DMS114 treated with DMSO at 0.1 percent for 48 hours (cell line): ENCODE results near the gene RNASE3.
"Not testable (repeated sequence)": the region's sequence is repeated elsewhere in the genome, so short reads cannot be mapped to it uniquely, and the experiment has no call there.

Source experiments
- DNase-seq: peaks from one replicate; lab custom pipeline; 2025; ENCODE audit not compliant: unreplicated experiment; lab: John Stamatoyannopoulos, UW

Gene RNASE3

GRCh38 chr14:20891126-20891825 lies at the start of gene RNASE3:
TSS of gene RNASE3 (plus strand) at chr14:20891385. CDS start at chr14:20891687, 302 bp downstream.
- not testable (repeated sequence) for DNase-seq

DNA sequence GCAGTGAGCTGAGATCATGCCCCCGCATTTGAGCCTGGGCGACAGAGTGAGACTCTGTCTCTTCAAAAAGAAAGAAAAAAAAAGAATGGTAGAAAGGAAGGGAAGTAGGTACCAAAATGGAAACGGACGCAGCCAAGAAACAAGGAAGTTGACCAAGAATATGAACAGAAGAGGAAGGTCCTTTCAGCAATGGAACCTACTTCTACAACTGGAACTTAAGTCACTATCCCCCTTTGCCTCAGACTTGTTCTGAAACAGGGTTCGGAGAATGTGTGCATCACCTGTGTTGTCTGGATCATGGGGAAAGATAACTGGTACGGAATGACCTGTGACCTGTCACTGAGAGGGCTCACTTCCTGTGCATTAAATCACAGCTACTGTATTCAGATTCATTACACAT lies 44.6 kb upstream of the RNASE3 start:
- no peak for DNase-seq

- no peak for DNase-seq
These were observed 42.8 kb upstream of the RNASE3 start for GRCh38 chr14:20848316-20848954.

- DNase-seq, result no peak
These were observed 42.1 kb upstream of the RNASE3 start for GRCh38 chr14:20848955-20849570.

DNA sequence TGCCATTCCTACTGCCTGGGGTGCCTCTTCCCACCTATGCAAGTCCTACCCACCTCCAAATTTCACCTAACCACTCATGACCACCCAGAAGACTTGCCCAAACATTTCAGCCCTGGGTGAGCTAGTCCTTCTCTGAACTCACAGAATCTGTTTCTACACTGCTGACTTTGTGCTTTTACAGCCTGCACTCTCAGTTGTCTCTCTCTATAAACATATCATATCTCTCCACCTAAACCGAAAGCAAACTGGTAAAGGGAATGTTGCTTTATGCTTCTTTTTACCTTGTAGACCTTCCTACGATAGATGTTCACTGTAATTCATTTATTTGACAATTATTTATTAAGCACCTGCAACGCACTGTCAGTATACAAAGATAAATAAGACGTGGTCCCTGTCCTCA lies 38.1 kb upstream of the RNASE3 start:
- DNase-seq, result no peak

- peak; percentile 73 for DNase-seq
These were observed 35.4 kb upstream of the RNASE3 start for GRCh38 chr14:20855652-20856291.

DNA sequence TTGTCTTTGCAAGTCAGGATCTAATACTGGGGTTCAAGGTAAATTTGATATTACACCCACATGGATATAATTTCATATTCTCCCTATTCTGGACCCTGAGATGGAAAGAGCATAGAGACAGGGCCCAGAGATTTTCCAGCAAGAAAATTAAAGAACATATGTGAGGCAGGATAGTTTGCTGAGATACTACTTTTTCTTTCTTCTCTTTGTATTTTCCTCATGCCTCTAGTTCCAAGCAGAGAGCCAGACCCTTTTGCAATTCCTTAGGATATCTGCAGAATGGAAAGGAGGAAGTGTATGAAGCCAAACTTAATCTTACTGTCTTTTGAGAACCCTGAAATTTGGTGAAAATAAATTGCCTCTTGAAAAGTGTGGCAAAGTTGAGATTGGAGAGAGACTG lies 34.0 kb upstream of the RNASE3 start:
- DNase-seq, result no peak

DNA sequence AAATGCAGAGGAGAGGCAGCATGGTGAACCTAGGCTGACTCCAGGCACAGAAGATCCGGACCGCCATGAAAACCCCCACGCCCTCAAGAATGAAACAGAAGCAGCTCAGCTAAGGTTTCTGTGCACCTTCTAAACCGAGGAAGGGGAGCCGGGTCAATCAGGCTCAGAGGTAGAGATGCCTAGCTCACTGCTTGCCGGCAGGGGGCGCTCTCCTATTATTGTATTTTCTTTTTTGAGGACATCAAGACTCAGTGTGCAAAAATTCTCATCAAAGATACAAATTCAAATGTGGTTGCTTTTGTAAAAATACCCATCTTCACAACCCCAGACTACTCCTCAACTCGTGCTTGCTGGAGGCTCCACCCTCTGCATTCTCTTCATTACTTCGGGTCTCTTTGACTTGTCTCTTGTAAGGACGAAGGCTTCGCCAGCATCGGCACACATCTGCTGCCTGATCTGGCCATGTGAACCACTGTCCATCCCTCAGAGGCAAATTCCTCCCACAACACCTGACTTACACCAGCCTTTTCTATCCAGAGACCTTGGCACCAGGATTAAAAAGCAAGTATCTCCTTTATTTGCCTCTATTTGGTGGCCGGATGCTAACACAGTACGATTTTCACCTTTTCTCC lies 33.4 kb upstream of the RNASE3 start:
- peak; percentile 55 for DNase-seq

DNA sequence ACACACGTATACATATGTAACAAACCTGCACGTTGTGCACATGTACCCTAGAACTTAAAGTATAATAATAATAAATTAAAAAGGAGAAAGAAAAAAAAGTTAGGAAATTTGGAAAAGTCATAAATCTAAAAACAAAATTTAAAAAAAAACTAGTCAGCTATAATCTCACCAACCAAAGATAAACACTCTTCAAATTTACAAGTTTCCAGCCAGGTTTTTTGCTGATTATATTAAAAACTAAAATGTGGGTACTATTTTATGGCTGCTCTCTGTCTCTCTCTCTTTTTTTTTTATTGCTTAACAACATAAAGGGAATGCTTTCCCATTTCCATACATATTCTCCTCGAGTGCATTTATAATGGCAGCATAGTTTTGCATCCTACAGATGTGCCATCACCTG lies 25.0 kb upstream of the RNASE3 start:
- no peak for DNase-seq

- DNase-seq, result no peak
These were observed 24.2 kb upstream of the RNASE3 start for GRCh38 chr14:20866963-20867362.

GRCh38 chr14:20873370-20874177 lies 17.6 kb upstream of the RNASE3 start:
- no peak for DNase-seq

DNA sequence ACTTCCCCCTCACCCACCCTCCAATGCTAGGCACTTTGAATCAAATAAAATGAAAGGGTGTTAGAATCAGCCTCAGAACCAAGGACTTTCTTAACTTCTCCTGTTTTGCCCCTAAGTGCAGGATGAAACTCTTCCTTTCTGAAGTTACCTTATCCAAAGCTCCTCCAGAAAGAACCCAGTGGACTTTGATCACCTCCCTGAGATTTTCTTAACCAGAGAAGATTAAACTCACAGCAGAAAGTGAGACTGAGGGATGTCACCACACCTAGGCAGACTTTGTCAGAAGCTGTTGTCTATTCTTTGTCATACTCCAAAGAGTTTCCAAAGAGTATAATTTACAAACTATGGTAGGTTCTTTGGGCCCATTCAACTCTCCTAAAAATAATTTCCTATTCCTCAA lies 14.2 kb upstream of the RNASE3 start:
- DNase-seq, result no peak

DNA sequence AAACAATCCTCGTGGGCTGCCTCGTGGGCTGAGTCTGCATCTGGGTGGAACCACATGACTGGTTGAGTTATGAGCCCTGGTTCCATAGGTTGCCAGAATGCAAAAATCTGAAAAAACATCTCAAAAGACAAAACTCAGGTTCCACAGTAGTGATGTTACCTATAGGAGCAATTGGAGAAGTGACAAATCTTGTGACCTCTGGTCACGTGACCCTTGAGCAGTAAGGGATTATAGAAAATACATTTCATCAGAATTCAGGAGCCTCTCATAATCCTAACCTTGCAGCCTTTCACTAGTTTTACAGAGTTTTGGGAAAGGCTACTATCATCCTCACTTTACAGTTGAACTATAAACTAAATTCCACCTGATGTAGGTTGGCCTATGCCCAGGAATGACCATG lies 12.5 kb upstream of the RNASE3 start:
- DNase-seq, result no peak

DNA sequence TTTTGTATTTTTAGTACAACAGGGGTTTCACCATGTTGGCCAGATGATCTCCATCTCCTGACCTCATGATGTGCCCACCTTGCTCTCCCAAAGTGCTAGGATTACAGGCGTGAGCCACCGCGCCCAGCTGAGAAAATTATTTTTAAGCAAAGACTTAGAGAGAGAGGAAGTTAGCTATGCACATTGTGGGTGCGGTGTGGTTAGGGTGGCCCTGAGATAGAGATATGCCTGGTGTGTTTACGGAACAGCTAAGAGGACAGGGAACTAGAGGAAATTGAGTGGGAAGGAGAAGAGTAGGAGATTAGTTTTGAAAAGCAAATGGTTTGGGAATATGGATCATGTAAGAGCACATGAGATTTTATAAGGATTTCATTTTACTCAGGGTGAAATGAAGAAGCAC lies 10.0 kb upstream of the RNASE3 start:
- DNase-seq, result not testable (repeated sequence)

GRCh38 chr14:20882787-20883186 lies 8.4 kb upstream of the RNASE3 start:
- DNase-seq, result not testable (repeated sequence)

DNA sequence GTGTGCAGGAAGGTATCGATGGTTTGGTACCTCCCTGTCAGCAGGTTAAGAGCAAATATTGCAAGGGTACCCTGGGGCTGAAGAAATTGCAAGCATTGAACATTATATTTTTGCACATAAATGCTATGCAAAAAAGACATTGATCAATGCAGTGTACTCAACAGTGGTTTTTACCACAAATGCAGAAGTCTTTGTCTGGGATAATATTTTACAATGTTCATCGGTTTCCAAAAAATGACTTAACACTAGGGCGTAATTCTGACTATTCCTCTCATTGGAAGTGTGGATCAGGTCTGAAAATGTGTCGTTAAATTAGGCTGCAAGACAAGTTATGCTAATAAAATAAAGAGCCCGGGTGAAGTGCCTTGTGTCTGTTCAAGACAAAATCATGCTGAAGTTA lies 2.8 kb upstream of the RNASE3 start:
- not testable (repeated sequence) for DNase-seq

DNA sequence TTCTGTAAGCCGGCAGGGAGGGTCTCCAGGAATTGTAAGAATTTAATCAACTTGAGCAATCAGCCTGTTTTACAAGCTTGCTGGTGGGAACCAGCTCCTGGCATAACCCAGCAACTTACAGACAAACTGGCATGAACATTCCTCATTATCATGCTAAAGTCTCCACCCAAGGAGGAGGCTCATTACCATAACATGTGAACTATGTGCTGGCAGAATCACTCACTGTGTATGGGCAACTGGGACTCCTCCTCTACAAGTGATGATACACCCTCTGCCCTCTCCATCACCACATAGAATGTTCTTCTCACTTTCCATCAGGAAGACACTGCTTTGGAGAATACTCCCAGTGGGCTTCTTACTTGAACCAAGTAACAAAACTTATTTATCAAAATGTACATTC lies 4.1 kb downstream of the RNASE3 start:
- DNase-seq, result not testable (repeated sequence)

DNA sequence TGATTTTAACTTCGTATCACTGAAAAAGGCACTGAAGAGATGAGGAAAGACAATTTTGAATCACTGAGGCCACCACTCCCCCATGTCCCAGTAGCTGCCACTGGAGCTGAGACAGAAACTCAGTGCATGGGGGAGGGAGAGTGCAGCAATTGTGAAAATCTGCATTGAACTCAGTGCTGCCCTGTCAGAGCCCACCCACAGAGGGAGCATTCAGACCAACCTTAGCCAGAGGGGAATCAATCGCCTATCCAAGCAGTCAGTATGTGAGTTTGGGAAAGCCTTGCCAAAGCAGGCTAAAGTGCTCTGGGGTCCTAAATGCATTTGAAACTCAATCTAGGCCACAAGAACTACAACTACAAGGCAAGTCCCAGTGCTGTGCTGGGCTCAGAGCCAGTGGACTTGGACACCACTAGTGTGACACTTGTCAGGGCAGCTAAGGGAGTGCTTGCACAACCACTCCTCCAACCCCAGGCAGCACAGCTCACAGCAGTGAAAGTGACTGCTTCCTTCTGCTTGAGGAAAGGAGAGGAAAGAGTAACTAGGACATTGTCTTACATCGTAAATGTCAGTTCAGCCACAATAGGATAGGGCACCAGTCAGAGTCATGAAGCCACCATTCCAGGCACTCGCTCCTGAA lies 13.3 kb downstream of the RNASE3 start:
- no peak for DNase-seq

- no peak for DNase-seq
These were observed 14.5 kb downstream of the RNASE3 start for GRCh38 chr14:20905676-20906075.

GRCh38 chr14:20907214-20907613 lies 16.0 kb downstream of the RNASE3 start:
- DNase-seq, result no peak
